OCI-LY7 (cell line): ENCODE measurements around the gene RADIL.

Experiments used
- EZH2phosphoT487 ChIP-seq: fragments of 200-600 bp; sonication (generic); IDR thresholded peaks from 2 replicates; pipeline ENCODE4 v1.6.1; 2018; ENCODE audit warnings: low read depth, borderline replicate concordance, mild to moderate bottlenecking, mixed run types, antibody characterized with exemption, low read length, moderate library complexity, mixed read lengths
- TF ChIP-seq, protein P1 (sequence below): fragments of 200-600 bp; sonication (generic); conservative IDR thresholded peaks from 2 replicates; pipeline ENCODE4 v1.5.1; 2014; ENCODE audit warnings: mild to moderate bottlenecking, antibody characterized with exemption, low read length, moderate library complexity, mixed read lengths

DNA sequence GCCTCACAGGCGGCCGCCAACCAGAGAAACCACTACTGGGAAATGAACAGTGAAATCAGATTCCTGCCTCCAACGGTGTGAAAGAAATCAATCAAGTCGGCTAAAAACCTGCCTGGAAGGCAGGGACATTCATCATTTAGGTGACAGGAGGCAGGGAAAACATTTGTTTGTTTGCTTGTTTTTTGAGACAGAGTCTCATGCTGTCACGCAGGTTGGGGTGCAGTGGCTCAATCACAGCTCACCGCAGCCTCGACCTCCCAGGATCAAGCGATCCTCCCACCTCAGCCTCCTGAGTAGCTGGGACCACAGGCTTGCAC is 77.6 kb downstream of the RADIL start:
- TF ChIP-seq, protein P1, sequence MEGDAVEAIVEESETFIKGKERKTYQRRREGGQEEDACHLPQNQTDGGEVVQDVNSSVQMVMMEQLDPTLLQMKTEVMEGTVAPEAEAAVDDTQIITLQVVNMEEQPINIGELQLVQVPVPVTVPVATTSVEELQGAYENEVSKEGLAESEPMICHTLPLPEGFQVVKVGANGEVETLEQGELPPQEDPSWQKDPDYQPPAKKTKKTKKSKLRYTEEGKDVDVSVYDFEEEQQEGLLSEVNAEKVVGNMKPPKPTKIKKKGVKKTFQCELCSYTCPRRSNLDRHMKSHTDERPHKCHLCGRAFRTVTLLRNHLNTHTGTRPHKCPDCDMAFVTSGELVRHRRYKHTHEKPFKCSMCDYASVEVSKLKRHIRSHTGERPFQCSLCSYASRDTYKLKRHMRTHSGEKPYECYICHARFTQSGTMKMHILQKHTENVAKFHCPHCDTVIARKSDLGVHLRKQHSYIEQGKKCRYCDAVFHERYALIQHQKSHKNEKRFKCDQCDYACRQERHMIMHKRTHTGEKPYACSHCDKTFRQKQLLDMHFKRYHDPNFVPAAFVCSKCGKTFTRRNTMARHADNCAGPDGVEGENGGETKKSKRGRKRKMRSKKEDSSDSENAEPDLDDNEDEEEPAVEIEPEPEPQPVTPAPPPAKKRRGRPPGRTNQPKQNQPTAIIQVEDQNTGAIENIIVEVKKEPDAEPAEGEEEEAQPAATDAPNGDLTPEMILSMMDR: no peak
- TF ChIP-seq EZH2phosphoT487: no peak
